GM12891 (cell line): ENCODE data around the gene BCR.

ENCODE experiments used
- DNase-seq: peaks from one replicate; pipeline ENCODE4 v3.0.0; 2011; ENCODE audit warnings: low spot score; ENCODE audit not compliant: insufficient read length
- FAIRE-seq: peaks from 2 replicates; lab custom pipeline; 2011; peaks lifted over from hg19 to GRCh38; lab: Jason Lieb, UNC
- PAX5 ChIP-seq: IDR thresholded peaks from 2 replicates; pipeline ENCODE4 v1.6.1; 2011; ENCODE audit warnings: low read length, moderate library complexity, mild to moderate bottlenecking; ENCODE audit not compliant: insufficient read depth, severe bottlenecking
- POLR2A ChIP-seq: IDR thresholded peaks from 2 replicates; pipeline ENCODE4 v1.6.1; 2011; ENCODE audit warnings: low read depth, low read length, control low read depth
- POLR2AphosphoS5 ChIP-seq: IDR thresholded peaks from 2 replicates; pipeline ENCODE4 v1.6.1; 2011; ENCODE audit warnings: low read depth, low read length, control low read depth
- POU2F2 ChIP-seq: IDR thresholded peaks from 2 replicates; pipeline ENCODE4 v1.6.1; 2011; ENCODE audit warnings: low read depth, mild to moderate bottlenecking, control low read depth, low read length, moderate library complexity
- SPI1 ChIP-seq: IDR thresholded peaks from 2 replicates; pipeline ENCODE4 v1.6.1; 2011; ENCODE audit warnings: low read depth, low read length, control low read depth
- TAF1 ChIP-seq: IDR thresholded peaks from 2 replicates; pipeline ENCODE4 v1.6.1; 2011; ENCODE audit warnings: low read depth, low read length, control low read depth

BCR gene

GRCh38 chr22:23216461-23217170, 36.3 kb downstream of the BCR start:
- peak; percentile 85 for FAIRE-seq
- no peak for DNase-seq
- TF ChIP-seq TAF1 = no peak
- TF ChIP-seq PAX5 = no peak
- TF ChIP-seq SPI1 = no peak
- no peak for TF ChIP-seq POLR2A

- FAIRE-seq = no peak
- TF ChIP-seq POU2F2 (no peak), POLR2AphosphoS5 (no peak), TAF1 (no peak), POLR2A (no peak), SPI1 (no peak), PAX5 (no peak)
- DNase-seq = no peak
These were observed 37.1 kb downstream of the BCR start for GRCh38 chr22:23217171-23218052.

DNA sequence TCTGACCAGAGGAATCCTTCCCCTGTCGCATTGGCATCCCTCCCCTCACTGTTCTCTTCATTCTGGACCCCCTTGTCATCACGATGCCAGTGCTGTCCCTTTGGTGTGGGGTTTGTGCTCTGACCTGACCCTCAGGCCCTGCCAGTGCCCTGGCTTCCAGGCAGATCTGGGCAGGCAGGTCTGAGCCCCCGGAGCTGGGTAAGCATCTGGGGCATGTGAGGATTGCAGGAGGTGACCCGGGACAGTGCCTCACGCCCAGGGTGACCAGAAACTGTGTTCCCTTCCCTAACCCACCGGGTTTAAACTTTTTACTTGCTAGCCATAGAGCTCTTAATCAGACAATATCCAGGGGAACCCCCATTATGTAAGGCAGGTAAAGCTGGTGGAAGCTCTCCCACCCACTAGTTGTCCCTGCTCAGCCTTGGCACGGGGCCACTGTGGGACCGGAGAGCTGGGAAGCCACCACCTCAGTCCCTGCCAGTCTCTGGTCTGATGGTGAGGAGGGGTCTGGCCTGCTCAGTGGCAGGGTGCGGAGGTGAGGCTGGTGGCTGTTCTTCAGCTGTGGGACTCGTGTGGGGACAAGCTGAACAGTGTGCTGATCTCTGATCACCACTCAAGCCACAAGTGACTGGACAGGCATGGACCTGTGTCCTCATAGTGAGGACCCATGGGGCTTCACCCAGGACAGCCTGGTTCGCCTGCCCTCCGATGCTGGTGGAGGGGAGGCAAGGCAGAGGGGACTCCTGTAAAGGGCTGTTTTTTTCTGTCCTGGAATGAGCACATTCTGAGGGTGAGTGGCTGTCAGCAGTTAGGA, 38.0 kb downstream of the BCR start:
- TF ChIP-seq PAX5 (no peak), POU2F2 (no peak), POLR2A (no peak), TAF1 (no peak), POLR2AphosphoS5 (no peak), SPI1 (no peak)
- peak; percentile 54 for FAIRE-seq
- DNase-seq = no peak

GRCh38 chr22:23218867-23219251, 38.5 kb downstream of the BCR start:
- no peak for TF ChIP-seq PAX5
- TF ChIP-seq POU2F2 = no peak
- no peak for TF ChIP-seq TAF1
- TF ChIP-seq POLR2A = no peak
- no peak for TF ChIP-seq POLR2AphosphoS5
- no peak for TF ChIP-seq SPI1
- FAIRE-seq (no peak), DNase-seq (no peak)

DNA sequence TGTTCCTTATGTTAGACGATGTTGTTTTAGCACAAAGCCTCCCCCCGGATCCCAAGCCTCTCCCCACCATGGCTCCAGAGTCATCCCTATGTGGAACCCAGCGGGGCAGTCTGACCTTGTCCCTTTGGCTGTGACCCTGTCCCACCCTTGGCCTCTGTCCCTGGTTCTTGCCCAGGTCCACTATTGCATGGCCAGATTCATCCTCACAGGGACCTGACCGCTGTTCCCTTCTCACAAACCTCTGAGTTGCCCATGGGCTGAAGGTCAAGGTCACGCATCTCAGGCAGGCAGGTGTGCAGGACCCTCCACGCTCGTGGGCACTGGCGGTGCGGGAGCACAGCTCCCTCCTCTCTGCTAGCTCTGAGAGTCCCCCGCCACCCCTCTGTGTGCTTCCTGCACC, 39.0 kb downstream of the BCR start:
- TF ChIP-seq POLR2AphosphoS5 (no peak), POLR2A (no peak), SPI1 (no peak), TAF1 (no peak), PAX5 (no peak), POU2F2 (no peak)
- FAIRE-seq (peak; percentile 9), DNase-seq (no peak)

GRCh38 chr22:23219822-23220484, 39.6 kb downstream of the BCR start:
- peak; percentile 76 for FAIRE-seq
- peak; percentile 53 for DNase-seq
- TF ChIP-seq SPI1 = no peak
- TF ChIP-seq POLR2AphosphoS5 = no peak
- peak; percentile 36; the same call in 1 of the 2 replicates for TF ChIP-seq POU2F2

GRCh38 chr22:23220485-23221350, 40.4 kb downstream of the BCR start:
- FAIRE-seq = peak; percentile 90
- TF ChIP-seq SPI1 (peak; percentile 97), POU2F2 (no peak)

DNA sequence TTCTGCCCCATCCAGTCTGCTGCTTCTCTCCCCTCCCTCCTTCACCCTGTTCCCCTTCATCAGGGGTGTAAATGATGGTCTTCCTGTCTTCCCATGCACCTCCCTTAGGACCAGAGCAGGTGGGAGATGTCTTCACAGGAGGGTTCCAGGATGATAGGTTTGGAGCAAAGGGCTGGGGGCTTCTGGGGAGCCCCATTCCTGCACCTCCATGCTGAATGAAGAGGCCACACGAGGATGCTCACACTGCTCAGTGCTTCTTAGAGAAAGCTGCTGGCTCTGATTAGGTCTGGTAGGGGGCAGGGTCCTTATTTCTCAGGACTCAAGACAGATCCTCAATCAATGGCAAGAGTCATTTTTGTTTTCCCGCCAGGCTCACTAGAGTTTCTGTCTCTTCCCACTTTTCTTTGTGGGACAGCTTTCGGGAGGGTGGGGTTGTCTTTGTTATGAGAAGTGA, 41.1 kb downstream of the BCR start:
- DNase-seq = no peak
- TF ChIP-seq POU2F2 (no peak), TAF1 (no peak), SPI1 (no peak), PAX5 (no peak), POLR2A (no peak), POLR2AphosphoS5 (no peak)
- FAIRE-seq = no peak

More at GRCh38 chr22:23220485-23221350, 40.4 kb downstream of the BCR start:
- DNase-seq = peak; percentile 52
